GM19035 (cell line): ENCODE measurements around the gene HVCN1.
"Not testable (repeated sequence)": the region's sequence is repeated elsewhere in the genome, so short reads cannot be mapped to it uniquely, and the experiment has no call there.

Experiments
- ATAC-seq: cut with Tn5 transposase; IDR thresholded peaks from one replicate; pipeline ENCODE4 v1.9.1; 2021; ENCODE audit not compliant: unreplicated experiment

HVCN1 gene

GRCh38 chr12:110619534-110619953 lies 69.4 kb downstream of the HVCN1 start:
- peak; percentile 65 for ATAC-seq

- ATAC-seq = no peak
Measured at GRCh38 chr12:110616471-110617115, 72.3 kb downstream of the HVCN1 start.

GRCh38 chr12:110615171-110615570 lies 73.7 kb downstream of the HVCN1 start:
- ATAC-seq = no peak

GRCh38 chr12:110613771-110614684 lies 74.9 kb downstream of the HVCN1 start, which contains the start of gene TCTN1:
Gene TCTN1 (plus strand): TSS chr12:110614129. CDS start chr12:110614183, 54 bp downstream.
- peak; percentile 96 for ATAC-seq

- no peak for ATAC-seq
Measured at GRCh38 chr12:110613071-110613770, 75.7 kb downstream of the HVCN1 start.

GRCh38 chr12:110606253-110606611 lies 82.7 kb downstream of the HVCN1 start:
- ATAC-seq = peak; percentile 5

GRCh38 chr12:110602085-110602814 lies 86.7 kb downstream of the HVCN1 start:
- ATAC-seq = not testable (repeated sequence)

- ATAC-seq = no peak
Measured at GRCh38 chr12:110600254-110600653, 88.7 kb downstream of the HVCN1 start.

GRCh38 chr12:110599334-110599733 lies 89.6 kb downstream of the HVCN1 start:
- no peak for ATAC-seq
